Neutrophil (primary cell): ENCODE measurements around the gene MS4A18.

Source experiments
- H3K27ac ChIP-seq: fragments of 200-600 bp; sonication (generic); 2 replicates; pipeline ENCODE4 v1.5.1; 2016; ENCODE audit warnings: mild to moderate bottlenecking, moderate library complexity
- H3K27me3 ChIP-seq: fragments of 200-600 bp; sonication (generic); 2 replicates; pipeline ENCODE4 v1.6.0; 2016; ENCODE audit warnings: mild to moderate bottlenecking
- H3K36me3 ChIP-seq: fragments of 200-600 bp; sonication (generic); 2 replicates; pipeline ENCODE4 v1.5.1; 2017
- H3K4me1 ChIP-seq, 2 experiments: fragments of 200-600 bp in 1 of 2; sonication (generic) in 1 of 2; 1 replicate in 1 of 2; 2 replicates in 1 of 2; pipeline versions ENCODE4 v1.5.1 to v1.6.1; 2013 to 2016; ENCODE audit warnings: low read depth in 1 of 2, low read length in 1 of 2, mild to moderate bottlenecking in 1 of 2, moderate library complexity in 1 of 2; ENCODE audit not compliant: control insufficient read depth in 1 of 2, insufficient read depth in 1 of 2
- H3K4me3 ChIP-seq, 2 experiments: fragments of 200-600 bp in 1 of 2; sonication (generic) in 1 of 2; 1 replicate in 1 of 2; 2 replicates in 1 of 2; pipeline ENCODE4 v1.5.1; 2013 to 2016; ENCODE audit warnings: low read depth in 1 of 2, low read length in 1 of 2, mild to moderate bottlenecking in 1 of 2, moderate library complexity in 1 of 2
- H3K9me3 ChIP-seq: fragments of 200-600 bp; sonication (generic); 2 replicates; pipeline ENCODE4 v1.5.1; 2016
- CTCF ChIP-seq: fragments of 200-600 bp; sonication (generic); IDR thresholded peaks from 2 replicates; pipeline ENCODE4 v1.5.1; 2016; ENCODE audit warnings: antibody characterized with exemption

The MS4A18 gene

GRCh38 chr11:60741421-60741820, 16.9 kb downstream of the MS4A18 start:
- H3K27ac ChIP-seq = no peak overlapping the region
- no peaks in the 10 kb centered on the region for H3K27me3 ChIP-seq
- H3K4me1 ChIP-seq = no peaks in the 10 kb centered on the region
- H3K36me3 ChIP-seq = no peaks in the 10 kb centered on the region
- H3K9me3 ChIP-seq = no peaks in the 10 kb centered on the region
- TF ChIP-seq CTCF = no peak
- no peak overlapping the region for H3K4me3 ChIP-seq

- Histone ChIP-seq H3K27ac (no peak overlapping the region), H3K4me1 (no peaks in the 10 kb centered on the region), H3K4me3 (no peak overlapping the region), H3K27me3 (no peaks in the 10 kb centered on the region), H3K36me3 (no peaks in the 10 kb centered on the region), H3K9me3 (no peaks in the 10 kb centered on the region)
- no peak for TF ChIP-seq CTCF
Measured at GRCh38 chr11:60743058-60743457, 18.5 kb downstream of the MS4A18 start.

- no peak overlapping the region for H3K27ac ChIP-seq
Measured at GRCh38 chr11:60744114-60744513, 19.6 kb downstream of the MS4A18 start.

GRCh38 chr11:60747359-60747873, 22.9 kb downstream of the MS4A18 start:
- no peak overlapping the region for H3K27ac ChIP-seq
- TF ChIP-seq CTCF = no peak
- H3K4me1 ChIP-seq = no peaks in the 10 kb centered on the region
- H3K27me3 ChIP-seq = peaks cover 5% of the 10 kb centered on the region
- H3K36me3 ChIP-seq = no peaks in the 10 kb centered on the region
- no peak overlapping the region for H3K4me3 ChIP-seq
- H3K9me3 ChIP-seq = no peaks in the 10 kb centered on the region

More at GRCh38 chr11:60744114-60744513, 19.6 kb downstream of the MS4A18 start:
- H3K4me1 ChIP-seq = no peaks in the 10 kb centered on the region
- no peaks in the 10 kb centered on the region for H3K9me3 ChIP-seq
- H3K27me3 ChIP-seq = no peaks in the 10 kb centered on the region
- no peaks in the 10 kb centered on the region for H3K36me3 ChIP-seq
- H3K4me3 ChIP-seq = no peak overlapping the region
- no peak for TF ChIP-seq CTCF

- Histone ChIP-seq H3K9me3 (no peaks in the 10 kb centered on the region), H3K4me1 (no peaks in the 10 kb centered on the region), H3K27me3 (peaks cover 13% of the 10 kb centered on the region), H3K27ac (no peak overlapping the region), H3K4me3 (no peak overlapping the region), H3K36me3 (no peaks in the 10 kb centered on the region)
- no peak for TF ChIP-seq CTCF
Measured at GRCh38 chr11:60748225-60748624, 23.7 kb downstream of the MS4A18 start.

GRCh38 chr11:60748821-60749220, 24.3 kb downstream of the MS4A18 start:
- H3K36me3 ChIP-seq = no peaks in the 10 kb centered on the region
- no peaks in the 10 kb centered on the region for H3K4me1 ChIP-seq
- TF ChIP-seq CTCF = no peak
- H3K4me3 ChIP-seq = no peak overlapping the region
- H3K9me3 ChIP-seq = no peaks in the 10 kb centered on the region
- no peak overlapping the region for H3K27ac ChIP-seq
- H3K27me3 ChIP-seq = peaks cover 16% of the 10 kb centered on the region
